Prostate gland (tissue), 2 donors: ENCODE data around the gene UBR3.

ENCODE experiments used
- POLR2A ChIP-seq: fragments of 450-650 bp; IDR thresholded peaks from one replicate; pipeline ENCODE4 v1.6.1; 2016; ENCODE audit warnings: antibody characterized with exemption, mild to moderate bottlenecking
- TF ChIP-seq, protein P1 (sequence below), 4 experiments: fragments of 200-600 bp in 2 of 4; fragments of 450-650 bp in 2 of 4; sonication (generic) in 2 of 4; IDR thresholded peaks; 1 replicate in 3 of 4; 2 replicates in 1 of 4; pipeline ENCODE4 v1.5.1; 2016 to 2019; ENCODE audit warnings: antibody characterized with exemption in 4 of 4, mild to moderate bottlenecking in 2 of 4, moderate library complexity in 2 of 4

DNA sequence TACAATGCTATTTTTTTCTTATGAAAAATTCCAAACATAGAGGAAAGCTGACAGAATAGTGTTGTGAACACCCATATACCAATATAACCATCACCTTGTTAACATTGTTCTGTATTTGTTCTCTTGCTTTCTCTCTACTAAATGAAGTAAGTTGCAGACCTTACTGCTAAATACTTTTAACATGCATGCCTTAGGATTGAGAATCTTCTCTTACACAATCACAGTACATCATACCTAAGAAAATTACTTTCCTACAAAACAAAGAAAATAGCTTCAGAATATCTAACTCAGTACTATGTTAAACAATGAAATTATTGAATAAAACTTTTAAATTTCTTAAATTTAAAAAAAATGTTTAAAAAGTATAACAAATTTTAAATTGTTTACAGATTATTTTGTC lies 136.5 kb downstream of the UBR3 start:
- no peak for TF ChIP-seq POLR2A
- TF ChIP-seq, protein P1, sequence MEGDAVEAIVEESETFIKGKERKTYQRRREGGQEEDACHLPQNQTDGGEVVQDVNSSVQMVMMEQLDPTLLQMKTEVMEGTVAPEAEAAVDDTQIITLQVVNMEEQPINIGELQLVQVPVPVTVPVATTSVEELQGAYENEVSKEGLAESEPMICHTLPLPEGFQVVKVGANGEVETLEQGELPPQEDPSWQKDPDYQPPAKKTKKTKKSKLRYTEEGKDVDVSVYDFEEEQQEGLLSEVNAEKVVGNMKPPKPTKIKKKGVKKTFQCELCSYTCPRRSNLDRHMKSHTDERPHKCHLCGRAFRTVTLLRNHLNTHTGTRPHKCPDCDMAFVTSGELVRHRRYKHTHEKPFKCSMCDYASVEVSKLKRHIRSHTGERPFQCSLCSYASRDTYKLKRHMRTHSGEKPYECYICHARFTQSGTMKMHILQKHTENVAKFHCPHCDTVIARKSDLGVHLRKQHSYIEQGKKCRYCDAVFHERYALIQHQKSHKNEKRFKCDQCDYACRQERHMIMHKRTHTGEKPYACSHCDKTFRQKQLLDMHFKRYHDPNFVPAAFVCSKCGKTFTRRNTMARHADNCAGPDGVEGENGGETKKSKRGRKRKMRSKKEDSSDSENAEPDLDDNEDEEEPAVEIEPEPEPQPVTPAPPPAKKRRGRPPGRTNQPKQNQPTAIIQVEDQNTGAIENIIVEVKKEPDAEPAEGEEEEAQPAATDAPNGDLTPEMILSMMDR (IDR thresholded peaks at IDR 0.05), result no peak
